GM23338 (cell line): ENCODE measurements around the gene TRAF2. TPM values are rescaled to one million over a fixed set of nuclear protein-coding genes. Genes with fewer than 3 reads are reported as not detected.

Experiments used
- ATAC-seq: fragments of 200-7000 bp; cut with Tn5 transposase; 3 replicates; pipeline ENCODE4 v1.9.1; 2020
- DNase-seq: peaks from one replicate; pipeline ENCODE4 v3.0.0-alpha.2; 2015; ENCODE audit warnings: low spot score
- H2AFZ ChIP-seq: fragments of 200-600 bp; sonication (generic); 2 replicates; pipeline ENCODE4 v1.8.0; 2016; ENCODE audit warnings: antibody characterized with exemption, mild to moderate bottlenecking, moderate library complexity
- H3F3A ChIP-seq: fragments of 200-600 bp; sonication (generic); replicated peaks from 2 replicates; pipeline ENCODE4 v1.8.0; 2017; ENCODE audit warnings: antibody characterized with exemption, mixed run types, low read depth
- H3K27ac ChIP-seq: fragments of 200-600 bp; sonication (generic); 2 replicates; pipeline ENCODE4 v1.6.1; 2016; ENCODE audit warnings: low read depth
- H3K27me3 ChIP-seq: fragments of 200-600 bp; sonication (generic); 2 replicates; pipeline ENCODE4 v1.8.0; 2016; ENCODE audit warnings: mild to moderate bottlenecking, mixed run types, moderate library complexity; ENCODE audit not compliant: insufficient read depth
- H3K36me3 ChIP-seq: fragments of 200-600 bp; sonication (generic); 2 replicates; pipeline ENCODE4 v1.8.0; 2016; ENCODE audit warnings: mild to moderate bottlenecking; ENCODE audit not compliant: insufficient read depth
- H3K4me1 ChIP-seq: fragments of 200-600 bp; sonication (generic); 2 replicates; pipeline ENCODE4 v1.8.0; 2016; ENCODE audit warnings: mild to moderate bottlenecking, moderate library complexity; ENCODE audit not compliant: insufficient read depth
- H3K4me2 ChIP-seq: fragments of 200-600 bp; sonication (generic); 2 replicates; pipeline ENCODE4 v1.7.1; 2017; ENCODE audit warnings: mixed run types
- H3K4me3 ChIP-seq: fragments of 200-600 bp; sonication (generic); 2 replicates; pipeline ENCODE4 v1.6.1; 2016; ENCODE audit warnings: mixed run types
- H3K79me2 ChIP-seq: fragments of 200-600 bp; sonication (generic); replicated peaks from 2 replicates; pipeline ENCODE4 v1.8.0; 2017; ENCODE audit warnings: mild to moderate bottlenecking; ENCODE audit not compliant: insufficient read depth
- H3K9me2 ChIP-seq: fragments of 200-600 bp; sonication (generic); 2 replicates; pipeline ENCODE4 v1.8.0; 2017; ENCODE audit not compliant: insufficient read depth
- H4K20me1 ChIP-seq: fragments of 200-600 bp; sonication (generic); replicated peaks from 2 replicates; pipeline ENCODE4 v1.8.0; 2017; ENCODE audit warnings: mild to moderate bottlenecking; ENCODE audit not compliant: insufficient read depth
- H3K27ac Mint-ChIP-seq: 2 replicates; pipeline ENCODE4 v1.8.0; 2020; ENCODE audit warnings: inconsistent platforms, mild to moderate bottlenecking, moderate library complexity, mixed read lengths
- H3K27me3 Mint-ChIP-seq: 3 replicates; pipeline ENCODE4 v1.8.0; 2022; ENCODE audit warnings: low read depth, mild to moderate bottlenecking, moderate library complexity, mixed read lengths, inconsistent platforms; ENCODE audit not compliant: insufficient read depth, poor library complexity
- H3K36me3 Mint-ChIP-seq: 3 replicates; pipeline ENCODE4 v1.8.0; 2021; ENCODE audit warnings: low read depth, mild to moderate bottlenecking, inconsistent platforms, moderate library complexity, mixed read lengths
- H3K4me1 Mint-ChIP-seq: 3 replicates; pipeline ENCODE4 v1.8.0; 2020; ENCODE audit warnings: mild to moderate bottlenecking, inconsistent platforms, mixed read lengths
- H3K4me3 Mint-ChIP-seq: 3 replicates; pipeline ENCODE4 v1.8.0; 2021; ENCODE audit warnings: moderate library complexity, mild to moderate bottlenecking, inconsistent platforms, mixed read lengths
- H3K9me3 Mint-ChIP-seq: 3 replicates; pipeline ENCODE4 v1.8.0; 2020; ENCODE audit warnings: moderate library complexity, mild to moderate bottlenecking, inconsistent platforms, mixed read lengths
- EZH2 ChIP-seq: fragments of 200-600 bp; sonication (generic); IDR thresholded peaks from one replicate; pipeline ENCODE4 v1.8.0; 2017; ENCODE audit warnings: antibody characterized with exemption, mild to moderate bottlenecking, low read depth; ENCODE audit not compliant: unreplicated experiment
- EZH2phosphoT487 ChIP-seq: fragments of 200-600 bp; sonication (generic); IDR thresholded peaks from one replicate; pipeline ENCODE4 v1.8.1; 2018; ENCODE audit warnings: antibody characterized with exemption; ENCODE audit not compliant: unreplicated experiment
- JUNB ChIP-seq: IDR thresholded peaks from one replicate; pipeline ENCODE4 v1.6.1; 2016; ENCODE audit warnings: antibody characterized with exemption; ENCODE audit not compliant: unreplicated experiment
- NANOG ChIP-seq: IDR thresholded peaks from 2 replicates; pipeline ENCODE4 v1.6.1; 2016; ENCODE audit warnings: antibody characterized with exemption, borderline replicate concordance
- REST ChIP-seq: IDR thresholded peaks from one replicate; pipeline ENCODE4 v1.6.1; 2018; ENCODE audit warnings: antibody characterized with exemption; ENCODE audit not compliant: unreplicated experiment
- STAT1 ChIP-seq: IDR thresholded peaks from one replicate; pipeline ENCODE4 v1.6.1; 2016; ENCODE audit warnings: antibody characterized with exemption; ENCODE audit not compliant: unreplicated experiment
- ZNF114 ChIP-seq: fragments of 250-450 bp; sonication (Bioruptor Pico); IDR thresholded peaks from 2 replicates; pipeline ENCODE4 v1.5.0; 2020; ENCODE audit warnings: mild to moderate bottlenecking, moderate library complexity
- ZNF331 ChIP-seq: fragments of 250-450 bp; sonication (Bioruptor Pico); IDR thresholded peaks from 2 replicates; pipeline ENCODE4 v1.5.0; 2020; ENCODE audit warnings: low read depth, mild to moderate bottlenecking, moderate library complexity
- ZNF462 ChIP-seq: fragments of 250-450 bp; sonication (Bioruptor Pico); IDR thresholded peaks from 2 replicates; pipeline ENCODE4 v1.5.0; 2020; ENCODE audit warnings: mild to moderate bottlenecking, moderate library complexity
- polyA plus RNA-seq: library from polyadenylated mRNA; unstranded; fragments of >200 nt; fragmentation: Nextera tagmentation; extraction: Ambion mirVana; gene quantifications from 2 replicates; pipeline ENCODE4 v1.2.1, GENCODE V29; 2016
- total RNA-seq: library from RNA; depleted of rRNA; stranded (reverse); fragments of >200 nt; shearing (Covaris generic); gene quantifications from 2 replicates; pipeline ENCODE4 v1.2.3, GENCODE V29; 2014
- TF ChIP-seq, protein P1 (sequence below): IDR thresholded peaks from 2 replicates; pipeline ENCODE4 v1.6.1; 2016; ENCODE audit warnings: antibody characterized with exemption
- TF ChIP-seq, protein P2 (sequence below), 2 experiments: fragments of 200-600 bp in 1 of 2; sonication (generic) in 1 of 2; conservative IDR thresholded peaks; 2 replicates each; pipeline versions ENCODE4 v1.5.1 to v1.6.1; 2016 to 2017; ENCODE audit warnings: antibody characterized with exemption in 2 of 2, low read depth in 2 of 2, mild to moderate bottlenecking in 2 of 2, moderate library complexity in 1 of 2

TRAF2 gene
- total and polyA plus RNA-seq, 2 experiments from 2014 or later = 25.4 to 39.9 TPM

GRCh38 chr9:136952321-136952850 is 66.1 kb downstream of the TRAF2 start (continued):
- TF ChIP-seq REST = no peak
- no peak for TF ChIP-seq JUNB

DNA sequence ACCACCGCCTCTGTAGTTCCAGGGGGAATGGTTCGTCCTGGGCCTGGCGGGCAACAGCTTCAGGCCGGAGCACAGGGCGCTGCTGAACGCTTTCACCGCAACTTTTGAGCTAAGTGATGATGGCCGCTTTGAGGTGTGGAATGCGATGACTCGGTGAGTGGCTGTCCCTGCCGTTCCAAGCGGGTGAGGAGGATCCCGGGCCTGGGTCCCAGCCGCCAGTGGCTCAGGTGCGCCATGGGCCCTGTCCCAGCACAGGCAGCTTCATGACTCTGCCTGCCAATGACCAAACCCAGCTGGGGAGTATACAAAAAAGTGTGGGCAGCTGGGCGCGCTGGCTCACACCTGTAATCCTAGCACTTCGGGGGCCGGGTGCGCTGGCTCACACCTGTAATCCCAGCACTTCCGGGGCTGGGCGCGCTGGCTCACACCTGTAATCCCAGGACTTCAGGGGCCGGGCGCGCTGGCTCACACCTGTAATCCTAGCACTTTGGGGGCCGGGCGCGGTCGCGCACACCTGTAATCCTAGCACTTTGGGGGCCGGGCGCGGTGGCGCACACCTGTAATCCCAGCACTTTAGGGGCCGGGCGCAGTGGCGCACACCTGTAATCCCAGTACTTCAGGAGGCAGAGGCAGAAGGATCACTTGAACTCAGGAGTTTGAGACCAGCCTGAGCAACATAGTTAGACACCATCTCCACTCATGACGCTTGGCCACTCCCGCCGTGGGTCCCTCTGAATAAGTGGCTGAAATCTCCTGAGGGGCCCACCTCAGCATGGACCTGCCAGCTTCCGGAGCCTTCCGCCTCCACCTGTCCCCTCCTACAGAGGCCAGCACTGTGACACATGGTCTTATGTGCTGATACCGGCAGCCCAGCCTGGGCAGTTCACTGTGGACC is 66.8 kb downstream of the TRAF2 start:
- Histone ChIP-seq H3K79me2 (no peaks in the 10 kb centered on the region), H4K20me1 (no peaks in the 10 kb centered on the region), H3K4me3 (no peak overlapping the region), H3K36me3 (no peaks in the 10 kb centered on the region), H3K4me2 (no peak overlapping the region), H3F3A (no peaks in the 10 kb centered on the region; the same call in 1 of the 2 replicates), H3K27ac (no peak overlapping the region), H3K4me1 (peaks cover 5% of the 10 kb centered on the region), H3K9me2 (0 out of 2 replicates have a peak, but pooled peaks cover 6% of the 10 kb centered on the region), H2AFZ (no peak overlapping the region), H3K27me3 (no peaks in the 10 kb centered on the region)
- peaks cover 4% of the 10 kb centered on the region for H3K27me3 Mint-ChIP-seq
- peaks cover 3% of the 10 kb centered on the region; the same call in 2 of the 3 replicates for H3K4me1 Mint-ChIP-seq
- ATAC-seq (no peak), DNase-seq (peak; percentile 45)
- H3K9me3 Mint-ChIP-seq = peaks cover 4% of the 10 kb centered on the region; the same call in 2 of the 3 replicates
- H3K27ac Mint-ChIP-seq = no peak overlapping the region
- H3K36me3 Mint-ChIP-seq = no peaks in the 10 kb centered on the region; the same call in 2 of the 3 replicates
- H3K4me3 Mint-ChIP-seq = no peak overlapping the region
- no peak for TF ChIP-seq EZH2phosphoT487
- TF ChIP-seq NANOG = no peak
- TF ChIP-seq, protein P1, sequence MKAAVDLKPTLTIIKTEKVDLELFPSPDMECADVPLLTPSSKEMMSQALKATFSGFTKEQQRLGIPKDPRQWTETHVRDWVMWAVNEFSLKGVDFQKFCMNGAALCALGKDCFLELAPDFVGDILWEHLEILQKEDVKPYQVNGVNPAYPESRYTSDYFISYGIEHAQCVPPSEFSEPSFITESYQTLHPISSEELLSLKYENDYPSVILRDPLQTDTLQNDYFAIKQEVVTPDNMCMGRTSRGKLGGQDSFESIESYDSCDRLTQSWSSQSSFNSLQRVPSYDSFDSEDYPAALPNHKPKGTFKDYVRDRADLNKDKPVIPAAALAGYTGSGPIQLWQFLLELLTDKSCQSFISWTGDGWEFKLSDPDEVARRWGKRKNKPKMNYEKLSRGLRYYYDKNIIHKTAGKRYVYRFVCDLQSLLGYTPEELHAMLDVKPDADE = no peak
- TF ChIP-seq ZNF114 (CRISPR knock-in tag) = no peak
- no peak for TF ChIP-seq STAT1
- TF ChIP-seq, protein P2, sequence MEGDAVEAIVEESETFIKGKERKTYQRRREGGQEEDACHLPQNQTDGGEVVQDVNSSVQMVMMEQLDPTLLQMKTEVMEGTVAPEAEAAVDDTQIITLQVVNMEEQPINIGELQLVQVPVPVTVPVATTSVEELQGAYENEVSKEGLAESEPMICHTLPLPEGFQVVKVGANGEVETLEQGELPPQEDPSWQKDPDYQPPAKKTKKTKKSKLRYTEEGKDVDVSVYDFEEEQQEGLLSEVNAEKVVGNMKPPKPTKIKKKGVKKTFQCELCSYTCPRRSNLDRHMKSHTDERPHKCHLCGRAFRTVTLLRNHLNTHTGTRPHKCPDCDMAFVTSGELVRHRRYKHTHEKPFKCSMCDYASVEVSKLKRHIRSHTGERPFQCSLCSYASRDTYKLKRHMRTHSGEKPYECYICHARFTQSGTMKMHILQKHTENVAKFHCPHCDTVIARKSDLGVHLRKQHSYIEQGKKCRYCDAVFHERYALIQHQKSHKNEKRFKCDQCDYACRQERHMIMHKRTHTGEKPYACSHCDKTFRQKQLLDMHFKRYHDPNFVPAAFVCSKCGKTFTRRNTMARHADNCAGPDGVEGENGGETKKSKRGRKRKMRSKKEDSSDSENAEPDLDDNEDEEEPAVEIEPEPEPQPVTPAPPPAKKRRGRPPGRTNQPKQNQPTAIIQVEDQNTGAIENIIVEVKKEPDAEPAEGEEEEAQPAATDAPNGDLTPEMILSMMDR (conservative IDR thresholded peaks at IDR 0.05; ENCODE audit: low read depth in 2 of 2) = no peak
- TF ChIP-seq ZNF462 (CRISPR knock-in tag) = no peak
- no peak for TF ChIP-seq EZH2
- TF ChIP-seq ZNF331 (CRISPR knock-in tag) = no peak
